Natural killer cell treated with Interleukin-12 subunit alpha and Interleukin-12 subunit beta and Interleukin-15 and Interleukin-18, amount 100 ng/mL, for 72 hours (primary cell): ENCODE results near the gene C2CD2. TPM values are rescaled to one million over a fixed set of nuclear protein-coding genes. Genes with fewer than 3 reads are reported as not detected.

Experiments
- ATAC-seq, 2 donors: fragments of 150-1000 bp; cut with Tn5 transposase in 1 of 2; sonication (Bioruptor Pico), chemical (Tn5 transposase) in 1 of 2; 2 replicates each; pipeline ENCODE4 v1.10.0; 2021
- DNase-seq: peaks from one replicate; pipeline ENCODE4 v3.0.0; 2022; ENCODE audit warnings: low spot score
- H3K27ac Mint-ChIP-seq, 2 donors: 1 replicate in 1 of 2; 2 replicates in 1 of 2; pipeline ENCODE4 v1.8.0; 2022; ENCODE audit warnings: mixed read lengths in 2 of 2, mild to moderate bottlenecking in 1 of 2, moderate library complexity in 1 of 2
- H3K27me3 Mint-ChIP-seq, 2 donors: 1 replicate in 1 of 2; 2 replicates in 1 of 2; pipeline ENCODE4 v1.8.0; 2022; ENCODE audit warnings: mixed read lengths in 2 of 2
- H3K36me3 Mint-ChIP-seq: one replicate; pipeline ENCODE4 v1.8.0; 2022; ENCODE audit warnings: mixed read lengths
- H3K4me1 Mint-ChIP-seq, 2 donors: 1 replicate in 1 of 2; 2 replicates in 1 of 2; pipeline ENCODE4 v1.8.0; 2022; ENCODE audit warnings: low read depth in 2 of 2, mixed read lengths in 2 of 2, mild to moderate bottlenecking in 1 of 2
- H3K4me3 Mint-ChIP-seq: one replicate; pipeline ENCODE4 v1.8.0; 2022; ENCODE audit warnings: mixed read lengths
- H3K9me3 Mint-ChIP-seq: 2 replicates; pipeline ENCODE4 v1.8.0; 2022; ENCODE audit warnings: mixed read lengths
- total RNA-seq, 2 donors: library from RNA; stranded (reverse); gene quantifications; one replicate each; pipeline ENCODE4 v1.2.3, GENCODE V29; 2022

C2CD2 gene
- total RNA-seq, 2 donors from 2014 or later, result 1.4 to 2.2 TPM

- peaks cover 6% of the 10 kb centered on the region for H3K9me3 Mint-ChIP-seq
- H3K4me1 Mint-ChIP-seq, result peaks cover 0 to 2% of the 10 kb centered on the region in 2 donors
- H3K27ac Mint-ChIP-seq, result no peak overlapping the region
- H3K4me3 Mint-ChIP-seq, result no peak overlapping the region
- DNase-seq (no peak), ATAC-seq (no peak)
- H3K36me3 Mint-ChIP-seq, result peaks cover 14% of the 10 kb centered on the region
- no peaks in the 10 kb centered on the region for H3K27me3 Mint-ChIP-seq
These were observed 110.2 kb downstream of the C2CD2 start for GRCh38 chr21:41843584-41843983.

- Mint-ChIP-seq H3K27me3 (no peaks in the 10 kb centered on the region), H3K36me3 (peaks cover 14% of the 10 kb centered on the region), H3K4me1 (peaks cover 0 to 2% of the 10 kb centered on the region in 2 donors), H3K9me3 (peaks cover 6% of the 10 kb centered on the region), H3K4me3 (no peak overlapping the region), H3K27ac (no peak overlapping the region)
- DNase-seq (no peak), ATAC-seq (no peak)
These were observed 112.9 kb downstream of the C2CD2 start for GRCh38 chr21:41840880-41841279.

GRCh38 chr21:41839387-41840000, 114.3 kb downstream of the C2CD2 start:
- DNase-seq, result no peak
- Mint-ChIP-seq H3K4me1 (peaks cover 0 to 2% of the 10 kb centered on the region in 2 donors), H3K36me3 (peaks cover 14% of the 10 kb centered on the region), H3K4me3 (no peak overlapping the region), H3K27ac (no peak overlapping the region), H3K9me3 (peaks cover 6% of the 10 kb centered on the region), H3K27me3 (no peaks in the 10 kb centered on the region)
- no peak for ATAC-seq

- no peaks in the 10 kb centered on the region for H3K4me1 Mint-ChIP-seq
- ATAC-seq, result no peak
- peaks cover 14% of the 10 kb centered on the region for H3K36me3 Mint-ChIP-seq
- H3K4me3 Mint-ChIP-seq, result no peak overlapping the region
- DNase-seq, result no peak
- no peaks in the 10 kb centered on the region for H3K27me3 Mint-ChIP-seq
- no peak overlapping the region for H3K27ac Mint-ChIP-seq
- peaks cover 6% of the 10 kb centered on the region for H3K9me3 Mint-ChIP-seq
These were observed 116.0 kb downstream of the C2CD2 start for GRCh38 chr21:41837756-41838297.

GRCh38 chr21:41836166-41837015, 117.4 kb downstream of the C2CD2 start:
- Mint-ChIP-seq H3K4me1 (no peaks in the 10 kb centered on the region), H3K27ac (no peak overlapping the region), H3K27me3 (no peaks in the 10 kb centered on the region), H3K4me3 (no peak overlapping the region), H3K9me3 (peaks cover 6% of the 10 kb centered on the region), H3K36me3 (peaks cover 13% of the 10 kb centered on the region)
- no peak for DNase-seq
- no peak for ATAC-seq

- peaks cover 7% of the 10 kb centered on the region for H3K36me3 Mint-ChIP-seq
- H3K27me3 Mint-ChIP-seq, result no peaks in the 10 kb centered on the region
- no peaks in the 10 kb centered on the region for H3K4me1 Mint-ChIP-seq
- ATAC-seq (no peak), DNase-seq (no peak)
- no peak overlapping the region for H3K27ac Mint-ChIP-seq
- no peak overlapping the region for H3K4me3 Mint-ChIP-seq
- peaks cover under 1% of the 10 kb centered on the region for H3K9me3 Mint-ChIP-seq
These were observed 118.1 kb downstream of the C2CD2 start for GRCh38 chr21:41835711-41836154.

Other genes with a start within 250 kb of the C2CD2 start
- gene RIPK4, start 187.0 kb downstream of the C2CD2 start, total RNA-seq, result under 1 TPM in 1 of 2 donors, not detected in 1; 0.11 TPM
- gene PRDM15, start 74.7 kb downstream of the C2CD2 start, total RNA-seq, result 10 to 100 TPM; 12.9 to 22.1 TPM
- 10 to 100 TPM; 13.0 to 20.4 TPM for gene ZBTB21, start 56.3 kb upstream of the C2CD2 start, total RNA-seq
- not detected for gene UMODL1, start 117.3 kb upstream of the C2CD2 start, total RNA-seq